ENCODE data around the gene TFPT. TPM values are rescaled to one million over a fixed set of nuclear protein-coding genes. Genes with fewer than 3 reads are reported as not detected.
A peak's percentile ranks its signal among the peaks of the same experiment; 100 is the strongest.

Gene TFPT
- total and polyA plus RNA-seq, 8 donors: 0.45 to 31.8 (median 10.9) TPM; not detected in 1

- Histone ChIP-seq H3K27ac (no peak overlapping the region), H3K27me3 (no peaks in the 10 kb centered on the region), H3K4me3 (no peak overlapping the region), H3K9me3 (no peaks in the 10 kb centered on the region), H3K4me1 (no peaks in the 10 kb centered on the region), H3K36me3 (peaks cover 87 to 100% (median 100%) of the 10 kb centered on the region in 4 donors)
- TF ChIP-seq POLR2AphosphoS5 (IDR thresholded peaks at IDR 0.05): no peak
- TF ChIP-seq CTCF (IDR thresholded peaks at IDR 0.05): no peak
- TF ChIP-seq POLR2A (IDR thresholded peaks at IDR 0.05): no peak
- no peak for TF ChIP-seq EP300 (IDR thresholded peaks at IDR 0.05)
- 63 to 97% (median 94%) methylated on average over 4 to 17 of the region's 17 CpGs for WGBS, 5 donors
- no peak for DNase-seq
- intact Hi-C loops (cut with DNase I; ENCODE audit: low total_unique reads): no loop called here
Observed at GRCh38 chr19:54123682-54124081, 8.2 kb upstream of the TFPT start.

- DNase-seq: no peak
- TF ChIP-seq POLR2A (IDR thresholded peaks at IDR 0.05) (no peak), POLR2AphosphoS5 (IDR thresholded peaks at IDR 0.05) (no peak), EP300 (IDR thresholded peaks at IDR 0.05) (no peak), CTCF (IDR thresholded peaks at IDR 0.05) (no peak)
- H3K4me3 ChIP-seq: no peak overlapping the region
- H3K27me3 ChIP-seq: no peaks in the 10 kb centered on the region
- no peak overlapping the region for H3K27ac ChIP-seq
- intact Hi-C loops (cut with DNase I; ENCODE audit: low total_unique reads): no loop called here
- peaks cover 64 to 87% (median 84%) of the 10 kb centered on the region in 4 donors for H3K36me3 ChIP-seq
- no peaks in the 10 kb centered on the region for H3K9me3 ChIP-seq
- 91 to 97% (median 95%) methylated on average over 5 to 10 of the region's 10 CpGs for WGBS, 5 donors
- peaks cover 5 to 12% (median 11%) of the 10 kb centered on the region in 4 donors for H3K4me1 ChIP-seq
Observed at GRCh38 chr19:54121259-54121658, 5.8 kb upstream of the TFPT start.

- H3K9me3 ChIP-seq: no peaks in the 10 kb centered on the region
- no peak for TF ChIP-seq EP300 (IDR thresholded peaks at IDR 0.05)
- no peak for TF ChIP-seq CTCF (IDR thresholded peaks at IDR 0.05)
- TF ChIP-seq POLR2AphosphoS5 (IDR thresholded peaks at IDR 0.05): no peak
- no peak for TF ChIP-seq POLR2A (IDR thresholded peaks at IDR 0.05)
- H3K27me3 ChIP-seq: no peaks in the 10 kb centered on the region
- H3K4me1 ChIP-seq: peaks cover 22 to 36% (median 31%) of the 10 kb centered on the region in 4 donors
- H3K36me3 ChIP-seq: peaks cover 20 to 50% (median 48%) of the 10 kb centered on the region in 4 donors
- peak overlapping the region; percentile 61 to 93 (median 88) for H3K4me3 ChIP-seq
- WGBS, 5 donors: 8 to 12% (median 10%) methylated on average over 24 to 28 of the region's 28 CpGs
- peak overlapping the region; percentile 3 to 96 (median 92) for H3K27ac ChIP-seq
- intact Hi-C loops (cut with DNase I; ENCODE audit: low total_unique reads): no loop called here
- DNase-seq: peak; percentile 48 to 74
Observed at GRCh38 chr19:54114340-54115108, 933 bp downstream of the TFPT start.

- no peak for TF ChIP-seq CTCF (IDR thresholded peaks at IDR 0.05)
- TF ChIP-seq POLR2A (IDR thresholded peaks at IDR 0.05): no peak
- intact Hi-C loops (cut with DNase I; ENCODE audit: low total_unique reads): no loop called here
- Histone ChIP-seq H3K9me3 (no peaks in the 10 kb centered on the region), H3K36me3 (peaks cover 52 to 78% (median 75%) of the 10 kb centered on the region in 4 donors), H3K4me3 (no peak overlapping the region), H3K4me1 (peaks cover 11 to 21% (median 12%) of the 10 kb centered on the region in 4 donors), H3K27me3 (no peaks in the 10 kb centered on the region), H3K27ac (no peak overlapping the region)
- 70 to 82% (median 77%) methylated on average over 6 of the region's 6 CpGs for WGBS, 5 donors
- DNase-seq: peak in 1 of 2 donors; percentile 13
Observed at GRCh38 chr19:54109651-54110050, 5.8 kb downstream of the TFPT start.
